Erythroblast (primary cell): Measurements from ENCODE around the gene TSPAN3.

Experiments
- GATA1 ChIP-seq: IDR thresholded peaks from 2 replicates; pipeline ENCODE4 v1.6.1; 2011; ENCODE audit warnings: low read depth, mild to moderate bottlenecking, control low read depth, low read length, moderate library complexity
- POLR2A ChIP-seq: IDR thresholded peaks from 2 replicates; pipeline ENCODE4 v1.6.1; 2011; ENCODE audit warnings: mild to moderate bottlenecking, low read length

DNA sequence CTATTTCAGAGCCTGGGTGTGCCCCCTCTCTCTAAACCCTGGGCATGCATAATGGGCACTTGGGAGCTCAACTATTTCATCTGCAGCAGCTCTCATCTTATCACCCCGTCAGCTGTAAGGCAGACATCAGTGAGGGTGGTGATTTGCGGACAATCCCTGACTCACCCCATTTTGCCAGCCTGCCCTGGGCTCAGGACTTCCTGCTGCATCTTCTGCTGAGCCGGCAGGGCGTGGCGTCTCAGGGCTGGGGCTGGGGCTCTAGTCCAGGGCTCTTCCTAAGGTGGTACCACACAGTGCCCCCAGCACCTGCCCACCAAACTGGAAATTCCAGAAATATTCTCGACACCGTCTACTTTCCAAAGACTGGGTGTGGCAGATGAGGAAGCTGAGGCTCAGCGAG is 76.9 kb downstream of the TSPAN3 start:
- no peak for TF ChIP-seq POLR2A
- no peak for TF ChIP-seq GATA1
